ENCODE results near the gene KDELR3. TPM values are rescaled to one million over a fixed set of nuclear protein-coding genes. Genes with fewer than 3 reads are reported as not detected.

The KDELR3 gene
- total and polyA plus RNA-seq, 4 experiments from 2014 or later = 0.10 to 0.24 TPM; not detected in 2

GRCh38 chr22:38460426-38460840 lies 7.5 kb upstream of the KDELR3 start:
- Mint-ChIP-seq H3K27me3 (peaks cover 45 to 56% of the 10 kb centered on the region in 2 donors), H3K9me3 (no peaks in the 10 kb centered on the region), H3K36me3 (no peaks in the 10 kb centered on the region), H3K4me1 (peaks cover 4 to 24% (median 8%) of the 10 kb centered on the region in 4 donors), H3K4me3 (peak overlapping the region in 1 of 8 donors; percentile 31), H3K27ac (no peak overlapping the region)
- DNase-seq = no peak
- ChIA-PET POLR2A (ENCODE audit: partially characterized antibody) (no interaction called here), CTCF (ENCODE audit: partially characterized antibody) (no interaction called here)
- Histone ChIP-seq H3K4me1 (ENCODE audit: insufficient read depth, low read length) (peaks cover 11% of the 10 kb centered on the region), H3K27ac (ENCODE audit: low read depth, low read length) (no peak overlapping the region), H3K9me3 (ENCODE audit: control insufficient read depth in 1 of 2, low read length in 2 of 2) (no peaks in the 10 kb centered on the region), H3K36me3 (ENCODE audit: insufficient read depth, low read length) (no peaks in the 10 kb centered on the region), H3K27me3 (ENCODE audit: insufficient read depth, low read length) (peaks cover 23% of the 10 kb centered on the region), H3K4me3 (ENCODE audit: low read length in 2 of 2) (no peak overlapping the region)
- intact Hi-C loops (cut with micrococcal nuclease) = no loop called here

GRCh38 chr22:38461057-38461413 lies 6.9 kb upstream of the KDELR3 start:
- ChIA-PET POLR2A (ENCODE audit: partially characterized antibody) (no interaction called here), CTCF (ENCODE audit: partially characterized antibody) (no interaction called here)
- Histone ChIP-seq H3K27me3 (ENCODE audit: insufficient read depth, low read length) (peaks cover 22% of the 10 kb centered on the region), H3K9me3 (ENCODE audit: control insufficient read depth in 1 of 2, low read length in 2 of 2) (no peaks in the 10 kb centered on the region), H3K27ac (ENCODE audit: low read depth, low read length) (no peak overlapping the region), H3K4me1 (ENCODE audit: insufficient read depth, low read length) (peaks cover 11% of the 10 kb centered on the region), H3K4me3 (ENCODE audit: low read length in 2 of 2) (no peak overlapping the region), H3K36me3 (ENCODE audit: insufficient read depth, low read length) (no peaks in the 10 kb centered on the region)
- H3K27ac Mint-ChIP-seq = no peak overlapping the region
- no peaks in the 10 kb centered on the region for H3K36me3 Mint-ChIP-seq
- H3K4me1 Mint-ChIP-seq = peaks cover 4 to 24% (median 8%) of the 10 kb centered on the region in 4 donors
- H3K27me3 Mint-ChIP-seq = peaks cover 45 to 56% of the 10 kb centered on the region in 2 donors
- no peak for DNase-seq
- peak overlapping the region in 2 of 8 donors; percentile 31 to 34 for H3K4me3 Mint-ChIP-seq
- intact Hi-C loops (cut with micrococcal nuclease) = no loop called here
- H3K9me3 Mint-ChIP-seq = no peaks in the 10 kb centered on the region

- Mint-ChIP-seq H3K9me3 (no peaks in the 10 kb centered on the region), H3K27ac (peak overlapping the region in 1 of 7 donors; percentile 13), H3K4me1 (peaks cover under 1 to 20% (median 5%) of the 10 kb centered on the region in 4 donors), H3K36me3 (no peaks in the 10 kb centered on the region), H3K27me3 (peaks cover 42 to 54% of the 10 kb centered on the region in 2 donors), H3K4me3 (peak overlapping the region in 4 of 8 donors; percentile 10 to 47 (median 26))
- H3K27ac ChIP-seq (ENCODE audit: low read depth, low read length) = no peak overlapping the region
- ChIA-PET CTCF (ENCODE audit: partially characterized antibody) (no interaction called here), POLR2A (ENCODE audit: partially characterized antibody) (interaction anchor here (1.3 kb wide), 1 partner anchor 7 kb away, joined by 4 read pairs; no protein-coding TSS in a partner anchor)
- peaks cover 21% of the 10 kb centered on the region for H3K27me3 ChIP-seq (ENCODE audit: insufficient read depth, low read length)
- peak in 4 of 5 donors; percentile 28 to 51 (median 35) for DNase-seq
- H3K36me3 ChIP-seq (ENCODE audit: insufficient read depth, low read length) = no peaks in the 10 kb centered on the region
- intact Hi-C loops (cut with micrococcal nuclease) = no loop called here
- no peaks in the 10 kb centered on the region for H3K9me3 ChIP-seq (ENCODE audit: control insufficient read depth in 1 of 2, low read length in 2 of 2)
- H3K4me1 ChIP-seq (ENCODE audit: insufficient read depth, low read length) = peaks cover 11% of the 10 kb centered on the region
- H3K4me3 ChIP-seq (ENCODE audit: low read length in 2 of 2) = no peak overlapping the region
Observed at GRCh38 chr22:38461414-38462081, 6.3 kb upstream of the KDELR3 start.

GRCh38 chr22:38462960-38463784 lies 4.7 kb upstream of the KDELR3 start:
- Mint-ChIP-seq H3K27me3 (peaks cover 34 to 49% of the 10 kb centered on the region in 2 donors), H3K9me3 (no peaks in the 10 kb centered on the region), H3K4me3 (no peak overlapping the region), H3K36me3 (no peaks in the 10 kb centered on the region), H3K27ac (no peak overlapping the region), H3K4me1 (peaks cover 2 to 13% (median 8%) of the 10 kb centered on the region in 4 donors)
- Histone ChIP-seq H3K27me3 (ENCODE audit: insufficient read depth, low read length) (peaks cover 15% of the 10 kb centered on the region), H3K4me3 (ENCODE audit: low read length in 2 of 2) (no peak overlapping the region), H3K9me3 (ENCODE audit: control insufficient read depth in 1 of 2, low read length in 2 of 2) (no peaks in the 10 kb centered on the region), H3K27ac (ENCODE audit: low read depth, low read length) (no peak overlapping the region), H3K36me3 (ENCODE audit: insufficient read depth, low read length) (no peaks in the 10 kb centered on the region), H3K4me1 (ENCODE audit: insufficient read depth, low read length) (peaks cover 13% of the 10 kb centered on the region)
- CTCF ChIA-PET (ENCODE audit: partially characterized antibody) = no interaction called here
- POLR2A ChIA-PET (ENCODE audit: partially characterized antibody) = interaction anchor here (1.2 to 1.3 kb wide), 2 partner anchors 9 to 44 kb away, joined by 4 read pairs; no protein-coding TSS in a partner anchor
- no peak for DNase-seq
- intact Hi-C loops (cut with micrococcal nuclease) = no loop called here

- ChIA-PET CTCF (ENCODE audit: partially characterized antibody) (no interaction called here), POLR2A (ENCODE audit: partially characterized antibody) (no interaction called here)
- Mint-ChIP-seq H3K36me3 (no peaks in the 10 kb centered on the region), H3K4me1 (peaks cover 2 to 13% (median 9%) of the 10 kb centered on the region in 4 donors), H3K27ac (no peak overlapping the region), H3K9me3 (no peaks in the 10 kb centered on the region), H3K4me3 (no peak overlapping the region), H3K27me3 (peaks cover 23 to 39% of the 10 kb centered on the region in 2 donors)
- Histone ChIP-seq H3K36me3 (ENCODE audit: insufficient read depth, low read length) (no peaks in the 10 kb centered on the region), H3K27ac (ENCODE audit: low read depth, low read length) (no peak overlapping the region), H3K4me1 (ENCODE audit: insufficient read depth, low read length) (peaks cover 16% of the 10 kb centered on the region), H3K9me3 (ENCODE audit: control insufficient read depth in 1 of 2, low read length in 2 of 2) (no peaks in the 10 kb centered on the region), H3K27me3 (ENCODE audit: insufficient read depth, low read length) (peaks cover 15% of the 10 kb centered on the region), H3K4me3 (ENCODE audit: low read length in 2 of 2) (no peak overlapping the region)
- intact Hi-C loops (cut with micrococcal nuclease) = no loop called here
- no peak for DNase-seq
Observed at GRCh38 chr22:38464992-38465672, 2.8 kb upstream of the KDELR3 start.

GRCh38 chr22:38465673-38466490 lies 2.0 kb upstream of the KDELR3 start:
- Mint-ChIP-seq H3K9me3 (no peaks in the 10 kb centered on the region), H3K27ac (no peak overlapping the region), H3K27me3 (peaks cover 18 to 33% of the 10 kb centered on the region in 2 donors), H3K36me3 (no peaks in the 10 kb centered on the region), H3K4me3 (peak overlapping the region in 2 of 8 donors; percentile 44 to 57), H3K4me1 (peaks cover 2 to 11% (median 6%) of the 10 kb centered on the region in 4 donors)
- Histone ChIP-seq H3K36me3 (ENCODE audit: insufficient read depth, low read length) (no peaks in the 10 kb centered on the region), H3K27ac (ENCODE audit: low read depth, low read length) (no peak overlapping the region), H3K4me3 (ENCODE audit: low read length in 2 of 2) (no peak overlapping the region), H3K9me3 (ENCODE audit: control insufficient read depth in 1 of 2, low read length in 2 of 2) (no peaks in the 10 kb centered on the region), H3K27me3 (ENCODE audit: insufficient read depth, low read length) (peaks cover 15% of the 10 kb centered on the region), H3K4me1 (ENCODE audit: insufficient read depth, low read length) (peaks cover 16% of the 10 kb centered on the region)
- intact Hi-C loops (cut with micrococcal nuclease) = no loop called here
- POLR2A ChIA-PET (ENCODE audit: partially characterized antibody) = no interaction called here
- DNase-seq = no peak
- CTCF ChIA-PET (ENCODE audit: partially characterized antibody) = no interaction called here
